Measurements from ENCODE around the gene SUGCT.

The SUGCT gene

GRCh38 chr7:40369641-40370277 lies 235.0 kb downstream of the SUGCT start:
- no peak for TF ChIP-seq CTCF (conservative IDR thresholded peaks at IDR 0.05; ENCODE audit: low read depth, low read length)
- DNase-seq (ENCODE audit: low read depth), result no peak
- H3K4me3 ChIP-seq (ENCODE audit: low read depth, low read length), result no peak overlapping the region

- no peak overlapping the region for H3K4me3 ChIP-seq (ENCODE audit: low read depth, low read length)
- TF ChIP-seq CTCF (conservative IDR thresholded peaks at IDR 0.05; ENCODE audit: low read depth, low read length), result no peak
- no peak for DNase-seq (ENCODE audit: low read depth)
Observed at GRCh38 chr7:40371806-40372440, 237.1 kb downstream of the SUGCT start.

GRCh38 chr7:40374575-40374974 lies 239.8 kb downstream of the SUGCT start:
- no peak for TF ChIP-seq CTCF (conservative IDR thresholded peaks at IDR 0.05; ENCODE audit: low read depth, low read length)
- H3K4me3 ChIP-seq (ENCODE audit: low read depth, low read length), result no peak overlapping the region
- no peak for DNase-seq (ENCODE audit: low read depth)

- TF ChIP-seq CTCF (conservative IDR thresholded peaks at IDR 0.05; ENCODE audit: low read depth, low read length), result no peak
- no peak for DNase-seq (ENCODE audit: low read depth)
- no peak overlapping the region for H3K4me3 ChIP-seq (ENCODE audit: low read depth, low read length)
Observed at GRCh38 chr7:40380111-40380510, 245.3 kb downstream of the SUGCT start.

- no peak for DNase-seq (ENCODE audit: low read depth)
- no peak for TF ChIP-seq CTCF (conservative IDR thresholded peaks at IDR 0.05; ENCODE audit: low read depth, low read length)
- no peak overlapping the region for H3K4me3 ChIP-seq (ENCODE audit: low read depth, low read length)
Observed at GRCh38 chr7:40382145-40382544, 247.3 kb downstream of the SUGCT start.

- no peak for DNase-seq (ENCODE audit: low read depth)
- no peak overlapping the region for H3K4me3 ChIP-seq (ENCODE audit: low read depth, low read length)
- no peak for TF ChIP-seq CTCF (conservative IDR thresholded peaks at IDR 0.05; ENCODE audit: low read depth, low read length)
Observed at GRCh38 chr7:40393660-40394059, 258.9 kb downstream of the SUGCT start.

- no peak overlapping the region for H3K4me3 ChIP-seq (ENCODE audit: low read depth, low read length)
- no peak for TF ChIP-seq CTCF (conservative IDR thresholded peaks at IDR 0.05; ENCODE audit: low read depth, low read length)
- no peak for DNase-seq (ENCODE audit: low read depth)
Observed at GRCh38 chr7:40394400-40394799, 259.6 kb downstream of the SUGCT start.

All from choroid plexus epithelial cell (primary cell).